COLO668 (cell line): ENCODE measurements around the gene SNRNP35.
"Not testable (repeated sequence)": the region's sequence is repeated elsewhere in the genome, so short reads cannot be mapped to it uniquely, and the experiment has no call there.

Source experiments
- DNase-seq: peaks from one replicate; lab custom pipeline; 2025; ENCODE audit not compliant: unreplicated experiment; lab: John Stamatoyannopoulos, UW

SNRNP35 gene

DNA sequence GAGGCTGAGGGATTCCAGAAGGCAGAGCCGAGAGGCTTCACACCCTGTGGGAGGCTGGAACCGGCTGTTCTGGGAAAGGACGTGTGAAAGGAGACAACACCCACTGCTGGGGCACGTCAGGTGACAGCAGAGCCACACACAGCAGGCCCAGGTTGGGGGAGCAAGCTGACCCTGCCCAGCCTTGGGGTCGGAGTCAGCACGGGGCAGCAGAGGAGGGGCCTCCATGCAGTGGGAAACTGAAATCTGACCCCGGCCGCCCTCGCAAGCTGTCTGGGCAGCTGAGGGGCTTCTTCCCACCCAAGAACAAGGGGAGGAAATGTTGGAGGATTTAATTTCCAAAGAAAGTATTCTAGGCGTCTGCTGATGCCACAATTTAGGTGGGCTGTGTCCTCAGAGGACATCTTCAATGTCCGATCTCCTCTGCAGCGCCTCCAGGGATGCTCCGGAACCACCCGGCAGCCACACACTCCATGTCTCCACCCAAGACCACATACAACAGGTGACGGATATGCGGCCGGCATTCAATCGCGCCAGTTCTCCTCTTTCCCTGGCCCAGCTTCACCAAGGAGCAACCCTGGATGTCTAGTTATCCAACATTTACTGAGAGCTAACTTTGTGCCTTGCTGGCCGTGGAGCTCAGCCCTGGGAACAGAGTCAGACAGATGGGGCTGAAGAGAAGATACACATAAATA lies 30.7 kb downstream of the SNRNP35 start:
- DNase-seq: no peak

DNA sequence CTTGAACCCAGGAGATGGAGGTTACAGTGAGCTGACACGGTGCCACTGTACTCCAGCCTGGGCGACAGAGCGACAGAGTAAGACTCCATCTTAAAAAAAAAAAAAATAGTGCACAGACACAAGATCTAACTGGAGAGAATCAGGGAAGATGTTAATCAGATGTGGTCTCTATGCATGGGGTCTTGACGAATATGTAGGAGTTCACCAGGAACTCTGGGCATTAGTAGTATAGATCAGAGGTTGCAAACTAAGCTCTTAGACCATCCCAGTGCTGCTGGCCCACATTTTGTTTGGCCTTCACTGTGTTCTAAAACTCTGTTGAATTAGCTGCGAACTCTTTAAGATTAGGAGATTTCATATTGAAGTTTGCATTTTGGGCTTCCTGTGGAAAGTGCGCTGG lies 31.6 kb downstream of the SNRNP35 start:
- DNase-seq: no peak

DNA sequence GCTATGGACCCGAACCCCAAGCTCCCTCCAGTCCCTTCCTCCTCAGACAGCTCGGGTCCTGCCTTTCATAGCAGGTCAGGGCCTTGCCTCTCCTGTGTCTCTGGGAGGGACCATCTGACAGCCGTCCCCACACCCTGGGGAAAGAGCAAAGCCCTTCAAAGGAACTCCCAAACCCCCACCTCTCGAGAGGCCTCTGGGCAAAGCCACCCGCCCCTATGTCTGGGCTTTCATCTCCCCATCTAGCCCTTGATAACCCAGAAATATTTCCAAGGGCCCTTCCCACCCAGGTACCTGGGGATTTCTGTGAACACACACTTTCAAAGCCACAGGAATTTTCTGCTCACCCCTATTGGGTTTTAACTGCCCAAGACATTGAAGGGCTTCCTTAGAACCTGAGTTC lies 32.1 kb downstream of the SNRNP35 start:
- DNase-seq: no peak

DNA sequence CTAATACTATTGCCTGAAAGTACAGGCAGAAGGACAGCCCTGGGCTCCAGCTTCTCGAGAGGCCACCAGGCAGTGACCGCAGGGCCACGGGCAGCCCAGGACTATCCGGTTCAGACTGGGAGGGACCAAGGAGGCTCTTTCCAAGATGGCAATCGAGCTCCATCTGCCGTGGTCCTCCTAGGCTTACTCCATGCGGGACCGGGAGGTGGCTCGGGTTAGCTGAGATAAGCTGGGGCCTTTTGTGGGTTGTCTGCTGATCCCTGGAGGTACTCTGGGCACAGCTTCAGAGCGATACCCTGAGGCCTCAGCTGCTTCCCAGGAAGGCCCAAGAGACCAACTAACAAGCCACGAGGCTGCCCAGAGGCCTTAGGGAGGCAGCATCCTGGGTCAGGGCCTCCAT lies 33.1 kb downstream of the SNRNP35 start:
- no peak for DNase-seq

DNA sequence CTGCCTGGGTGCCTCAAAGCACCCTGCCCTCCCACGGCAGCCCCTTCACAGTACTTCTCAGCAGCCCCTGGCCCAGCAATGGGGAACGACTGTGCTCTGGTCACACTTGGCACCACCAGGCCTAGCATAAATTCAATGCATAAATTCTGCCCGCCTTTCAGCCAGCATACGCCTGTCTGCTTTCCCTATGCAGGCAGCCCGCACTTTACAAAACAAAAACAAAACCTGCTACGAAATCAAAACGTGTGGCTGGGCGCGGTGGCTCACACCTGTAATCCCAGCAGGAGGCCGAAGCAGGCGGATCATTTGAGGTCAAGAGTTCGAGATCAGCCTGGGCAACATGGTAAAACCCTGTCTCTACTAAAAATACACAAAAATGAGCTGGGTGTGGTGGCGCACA lies 33.5 kb downstream of the SNRNP35 start:
- DNase-seq: no peak

DNA sequence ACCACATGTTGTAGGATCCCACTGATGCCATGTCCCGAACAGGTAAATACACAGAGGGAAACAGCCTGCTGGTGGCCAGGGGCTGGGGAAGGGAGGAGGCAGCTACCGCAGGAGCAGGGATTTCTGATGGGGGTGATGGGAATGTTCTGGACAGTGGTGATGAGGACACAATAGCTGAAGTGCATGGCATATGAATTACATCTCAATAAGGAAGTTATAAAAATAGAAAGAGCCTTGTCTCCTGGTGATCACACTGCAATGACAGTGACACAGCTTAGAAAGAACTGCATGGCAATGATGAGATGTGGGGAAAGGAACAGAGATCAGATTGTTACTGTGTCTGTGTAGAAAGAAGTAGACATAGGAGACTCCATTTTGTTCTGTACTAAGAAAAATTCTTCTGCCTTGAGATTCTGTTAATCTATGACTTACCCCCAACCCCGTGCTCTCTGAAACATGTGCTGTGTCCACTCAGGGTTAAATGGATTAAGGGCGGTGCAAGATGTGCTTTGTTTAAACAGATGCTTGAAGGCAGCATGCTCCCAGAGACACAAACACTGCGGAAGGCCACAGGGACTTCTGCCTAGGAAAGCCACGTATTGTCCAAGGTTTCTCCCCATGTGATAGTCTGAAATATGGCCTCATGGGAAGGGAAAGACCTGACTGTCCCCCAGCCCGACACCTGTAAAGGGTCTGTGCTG lies 34.5 kb downstream of the SNRNP35 start:
- not testable (repeated sequence) for DNase-seq

DNA sequence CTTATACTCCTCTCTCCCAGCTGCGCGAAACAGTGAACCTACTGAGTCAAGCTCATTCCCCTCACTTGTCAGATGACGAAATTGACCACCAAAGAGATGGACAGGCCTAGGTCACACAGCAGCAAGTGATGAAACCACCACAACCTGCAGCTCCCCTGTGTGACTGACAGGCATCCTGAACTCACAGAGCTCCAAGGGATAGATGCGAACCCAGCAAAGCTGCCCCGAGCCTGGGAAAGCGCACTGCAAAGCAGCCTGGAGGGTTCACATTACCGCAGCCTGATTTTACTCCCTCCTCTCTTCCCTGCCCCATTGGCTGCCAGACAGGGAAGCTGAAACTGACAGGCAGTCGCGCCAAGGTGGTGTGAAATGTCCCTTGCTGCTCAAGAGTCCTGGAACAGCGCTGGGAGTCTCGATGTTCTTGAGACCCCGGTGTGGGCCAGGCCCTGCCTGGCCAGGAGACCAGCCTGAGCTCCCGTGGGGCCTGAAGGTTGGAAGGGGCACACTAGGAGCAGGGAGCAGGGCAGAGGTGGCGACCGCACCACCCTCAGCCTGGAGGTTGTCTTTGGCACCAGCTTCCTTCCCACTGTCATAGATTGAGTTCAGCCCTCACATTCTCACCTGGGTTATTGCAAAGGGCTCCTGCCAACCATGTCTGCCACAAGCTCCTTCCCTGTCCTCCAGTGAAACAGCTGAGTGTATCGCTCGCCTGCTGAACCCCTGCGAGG lies 36.3 kb downstream of the SNRNP35 start:
- no peak for DNase-seq

DNA sequence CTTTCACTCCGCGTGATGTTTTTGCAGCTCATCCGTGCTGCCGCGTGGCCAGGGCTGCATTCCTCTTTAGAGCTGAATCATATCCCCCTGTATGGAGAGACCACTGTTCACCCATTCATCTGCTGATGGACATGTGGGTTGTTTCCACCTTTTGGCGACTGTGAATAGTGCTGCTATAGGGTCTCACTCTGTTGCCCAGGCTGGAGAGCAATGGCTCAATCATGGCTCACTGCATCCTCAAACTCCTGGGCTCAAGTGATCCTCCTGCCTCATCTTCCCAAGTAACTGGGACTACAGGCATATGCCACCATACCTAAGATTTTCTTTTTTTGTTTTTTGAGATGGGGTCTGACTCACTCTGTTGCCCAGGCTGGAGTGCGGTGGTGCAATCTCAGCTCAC lies 39.1 kb downstream of the SNRNP35 start:
- DNase-seq: no peak

DNA sequence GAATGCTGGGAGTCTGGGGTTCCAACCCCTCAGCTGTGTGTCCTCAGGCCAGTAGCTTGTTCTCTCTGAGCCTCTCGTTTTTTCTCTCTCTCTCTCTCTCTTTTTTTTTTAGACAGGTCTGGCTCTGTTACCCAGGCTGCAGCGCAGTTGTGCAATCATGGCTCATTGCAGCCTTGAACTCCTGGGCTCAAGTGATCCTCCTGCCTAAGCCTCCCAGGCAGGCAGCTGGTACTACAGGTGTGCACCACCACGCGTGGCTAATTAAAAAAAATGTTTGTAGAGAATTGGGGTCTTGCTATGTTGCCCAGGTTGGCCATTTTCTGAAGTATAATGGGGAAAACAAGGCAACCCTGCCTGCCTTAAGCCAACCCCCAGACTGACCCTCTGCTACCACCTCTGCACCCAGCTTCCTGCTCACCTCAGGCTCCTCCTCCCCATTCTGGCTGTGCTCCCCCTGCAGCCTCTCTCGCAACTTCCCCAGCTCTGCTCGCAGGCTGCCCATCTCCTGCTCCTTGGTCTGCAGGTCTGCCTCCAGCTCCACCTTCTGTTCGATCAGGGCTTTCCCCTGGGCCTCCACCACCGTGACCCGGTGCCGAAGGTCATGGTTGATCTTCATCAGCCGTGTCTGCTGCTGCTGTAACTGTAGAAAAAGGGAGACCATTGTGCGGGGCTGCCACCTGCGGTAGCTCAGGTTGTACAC lies 40.3 kb downstream of the SNRNP35 start:
- DNase-seq: no peak

DNA sequence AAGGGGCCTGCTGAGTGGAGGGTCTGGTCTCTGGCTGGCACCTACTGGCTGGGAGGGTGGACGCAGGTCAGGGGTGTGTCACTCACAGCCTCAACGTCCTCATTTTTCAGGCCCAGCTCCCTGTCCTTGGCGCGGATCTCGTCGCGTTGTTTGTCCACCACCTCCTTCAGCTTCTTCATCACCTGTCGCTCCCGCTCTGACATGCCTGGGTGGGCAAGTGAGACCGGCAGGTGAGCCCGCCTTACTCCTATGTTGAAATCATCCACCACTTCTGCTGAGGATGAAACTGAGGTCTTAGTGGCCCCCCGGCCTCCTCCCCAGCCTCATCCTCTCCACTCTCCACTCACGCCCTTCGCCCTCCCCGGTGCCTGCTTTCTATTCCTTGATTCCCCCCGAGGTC lies 41.4 kb downstream of the SNRNP35 start:
- no peak for DNase-seq

DNA sequence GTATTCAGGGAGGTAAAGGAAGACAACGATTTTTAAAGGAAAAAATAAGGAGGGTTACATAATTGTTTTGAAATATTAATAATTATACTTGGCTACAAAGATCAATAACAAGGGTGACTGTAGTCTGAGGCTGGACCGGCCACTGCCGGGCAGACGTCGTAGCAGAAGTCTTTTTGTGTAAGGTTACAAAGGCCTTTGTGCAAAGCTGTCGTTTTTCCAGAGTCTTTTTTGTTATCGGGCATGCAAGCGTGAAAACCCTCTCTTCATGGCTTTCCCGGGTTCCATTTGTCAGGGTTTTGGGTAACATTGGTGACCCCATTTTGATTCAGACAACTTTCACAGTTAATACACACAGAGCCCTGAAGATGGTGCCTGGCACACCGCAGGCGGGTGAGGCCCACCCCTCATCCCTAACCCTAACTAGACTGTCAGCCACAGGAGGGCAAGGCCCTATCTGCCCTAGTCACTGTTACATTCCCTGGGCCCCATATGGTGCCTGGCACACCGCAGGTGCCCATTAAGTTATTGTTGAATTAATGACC lies 44.3 kb downstream of the SNRNP35 start:
- no peak for DNase-seq

DNA sequence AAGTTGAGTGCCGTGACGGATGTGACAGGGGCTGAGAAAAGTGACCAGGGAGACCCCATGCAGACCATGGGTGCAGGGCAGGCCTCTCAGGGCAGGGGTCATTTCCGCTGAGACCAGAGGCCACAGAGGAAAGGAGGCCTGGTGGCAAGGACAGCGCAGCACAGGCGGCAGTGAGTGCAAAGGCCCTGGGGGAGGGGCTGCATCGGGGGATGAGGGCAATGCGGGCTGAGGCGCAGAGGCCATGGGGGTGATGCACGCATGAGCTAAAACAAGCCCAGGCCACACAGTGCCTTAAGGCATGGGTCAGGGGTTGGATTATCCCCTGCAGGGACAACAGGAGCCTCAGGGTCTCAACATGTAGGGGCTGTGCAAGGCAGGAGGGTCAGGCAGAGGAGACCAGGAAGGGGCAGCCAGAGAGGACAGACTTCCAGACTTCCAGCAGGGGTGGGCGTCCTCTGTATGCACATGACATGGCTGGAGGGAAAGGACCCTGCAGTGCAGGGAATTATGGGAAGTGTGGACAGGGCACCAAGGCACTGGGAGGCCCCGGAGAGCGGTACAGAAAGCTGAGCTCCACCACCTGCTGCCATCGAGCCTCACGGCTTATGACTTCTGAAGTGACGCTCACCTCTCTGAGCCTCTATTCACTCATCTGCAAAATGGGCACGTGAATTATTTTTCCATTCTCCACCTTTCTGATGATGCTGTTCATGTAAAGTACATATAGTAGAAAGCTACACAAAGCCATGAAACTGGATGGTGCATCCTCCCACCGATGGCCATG lies 48.3 kb downstream of the SNRNP35 start:
- DNase-seq: no peak

DNA sequence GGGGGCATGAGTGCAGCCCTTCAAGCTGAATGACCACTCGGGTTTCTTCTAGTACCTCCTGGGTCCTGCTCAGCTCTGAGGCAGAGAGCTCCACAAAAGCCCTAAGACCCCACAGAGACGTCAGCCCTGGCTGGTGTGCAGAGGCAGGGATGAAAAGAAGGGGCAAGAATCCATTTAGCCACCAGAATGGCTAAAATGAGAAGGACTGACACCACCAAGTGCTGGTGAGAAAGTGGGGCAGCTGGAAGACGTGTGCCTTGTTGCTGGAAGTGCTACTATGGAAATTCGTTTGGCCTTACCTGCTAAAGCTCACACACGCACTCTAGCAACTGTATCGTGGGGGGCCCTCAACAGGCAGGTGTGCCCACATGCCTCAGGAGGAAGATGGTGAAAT lies 48.9 kb downstream of the SNRNP35 start:
- no peak for DNase-seq

DNA sequence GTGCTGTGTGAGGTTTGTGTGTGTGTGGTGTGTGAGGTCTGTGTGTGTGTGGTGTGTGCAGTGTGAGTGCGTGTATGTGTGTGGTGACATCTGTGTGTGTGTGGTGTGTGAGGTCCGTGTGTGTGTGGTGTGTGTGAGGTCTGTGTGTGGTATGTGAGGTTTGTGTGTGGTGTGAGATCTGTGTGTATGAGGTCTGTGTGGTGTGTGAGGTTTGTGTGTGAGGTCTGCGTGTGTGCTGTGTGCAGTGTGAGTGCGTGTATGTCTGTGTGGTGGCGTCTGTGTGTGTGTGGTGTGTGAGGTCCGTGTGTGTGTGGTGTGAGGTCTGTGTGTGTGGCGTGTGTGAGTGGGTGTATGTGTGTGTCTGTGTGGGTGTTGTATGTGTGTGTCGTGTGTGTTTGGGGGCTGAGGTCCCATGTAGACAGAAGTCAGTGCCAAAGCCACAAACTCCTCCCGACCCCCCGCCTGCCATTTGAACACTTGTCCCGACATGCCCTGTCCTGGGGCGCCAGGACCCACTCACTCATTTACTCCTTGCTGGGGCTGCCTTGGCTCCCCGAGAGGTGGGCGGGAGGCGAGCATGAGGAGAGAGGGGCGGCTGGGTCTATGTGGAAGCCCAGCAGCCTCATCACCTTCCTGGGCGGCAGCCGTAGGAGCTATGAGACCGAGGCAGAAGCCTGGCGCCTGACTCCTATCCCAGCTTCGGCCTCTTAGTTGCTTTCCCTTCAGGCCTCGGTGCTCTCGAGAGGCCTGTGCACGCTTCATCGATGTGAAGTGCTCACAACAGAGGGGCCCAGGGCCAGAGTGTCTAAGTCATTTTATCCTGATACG lies 55.1 kb downstream of the SNRNP35 start:
- DNase-seq: no peak

DNA sequence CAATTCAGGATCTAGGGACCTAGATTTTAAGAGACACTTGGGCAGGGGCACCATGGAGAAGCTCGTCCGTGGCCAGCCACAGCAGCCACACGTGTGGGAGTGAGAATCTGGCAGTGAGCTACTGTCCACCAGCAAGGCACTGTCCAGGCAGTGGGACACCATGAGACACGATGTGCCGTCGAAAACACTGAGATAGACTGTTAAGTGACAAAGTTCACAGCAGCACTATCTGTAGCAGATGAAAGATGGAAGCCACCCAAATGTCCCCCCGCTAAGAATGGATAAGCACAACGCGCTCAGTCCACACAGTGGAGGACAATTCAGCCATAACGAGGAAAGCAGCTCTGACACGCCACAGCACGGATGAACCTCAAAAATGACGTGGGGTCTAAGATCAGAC lies 55.9 kb downstream of the SNRNP35 start:
- no peak for DNase-seq

DNA sequence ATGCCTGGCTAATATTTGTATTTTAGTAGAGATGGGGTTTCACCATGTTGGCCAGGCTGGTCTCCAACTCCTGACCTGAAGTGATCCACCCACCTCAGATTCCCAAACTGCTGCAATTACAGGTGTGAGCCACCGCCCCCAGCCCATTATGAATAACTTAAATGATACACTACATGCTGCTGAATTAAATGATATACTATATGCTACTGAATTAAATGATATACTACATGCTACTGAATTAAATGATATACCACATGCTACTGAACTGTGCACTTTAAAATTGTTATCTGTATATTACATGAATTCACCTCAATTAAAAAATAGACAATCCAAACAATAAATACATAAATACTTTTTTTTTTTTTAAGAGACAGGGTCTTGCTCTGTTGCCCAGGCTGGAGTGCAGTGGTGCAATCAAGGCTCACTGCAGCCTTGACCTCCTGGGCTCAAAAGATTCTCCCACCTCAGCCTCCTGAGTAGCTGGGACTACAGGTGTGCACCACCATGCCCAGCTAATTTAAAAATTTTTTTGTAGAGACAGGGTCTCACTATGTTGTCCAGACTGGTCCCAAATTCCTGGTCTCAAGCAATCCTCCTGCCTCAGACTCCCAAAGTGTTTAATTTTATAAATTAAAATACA lies 56.8 kb downstream of the SNRNP35 start:
- not testable (repeated sequence) for DNase-seq

DNA sequence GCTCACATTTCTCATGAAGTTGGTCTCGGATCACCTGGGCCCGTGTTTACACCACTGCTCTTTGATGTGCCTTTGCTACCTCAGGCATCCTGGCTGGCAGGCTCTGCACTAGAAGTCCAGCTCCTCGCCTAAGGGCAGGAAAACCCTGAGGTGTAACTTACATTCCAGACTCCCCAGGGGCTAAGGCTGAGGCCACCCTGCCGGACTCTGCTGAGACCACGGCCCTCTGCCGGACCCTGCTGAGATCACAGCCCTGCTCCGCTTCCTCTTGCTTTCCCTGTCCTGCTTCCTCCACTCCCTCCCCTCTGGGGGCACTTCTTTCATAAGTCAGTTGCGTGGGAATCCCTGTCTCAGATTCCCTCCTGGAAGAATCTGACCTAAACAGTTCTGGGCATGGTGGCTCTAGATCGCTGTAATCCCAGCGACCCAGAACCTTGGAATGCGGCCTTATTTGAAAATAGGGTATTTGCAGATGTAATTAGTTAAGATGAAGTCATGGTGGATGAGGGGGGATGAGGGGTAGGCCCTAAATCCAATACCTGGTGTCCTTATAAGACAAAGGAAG lies 58.4 kb downstream of the SNRNP35 start:
- no peak for DNase-seq
